HUDEP-2 (cell line): ENCODE results near the gene SYNE2.
"Not testable (repeated sequence)": the region's sequence is repeated elsewhere in the genome, so short reads cannot be mapped to it uniquely, and the experiment has no call there.

Experiments used
- DNase-seq, 76 experiments: peaks; one replicate each; lab custom pipeline; 2025; ENCODE audit not compliant: unreplicated experiment in 76 of 76; lab: John Stamatoyannopoulos, UW

SYNE2 gene, protein sequence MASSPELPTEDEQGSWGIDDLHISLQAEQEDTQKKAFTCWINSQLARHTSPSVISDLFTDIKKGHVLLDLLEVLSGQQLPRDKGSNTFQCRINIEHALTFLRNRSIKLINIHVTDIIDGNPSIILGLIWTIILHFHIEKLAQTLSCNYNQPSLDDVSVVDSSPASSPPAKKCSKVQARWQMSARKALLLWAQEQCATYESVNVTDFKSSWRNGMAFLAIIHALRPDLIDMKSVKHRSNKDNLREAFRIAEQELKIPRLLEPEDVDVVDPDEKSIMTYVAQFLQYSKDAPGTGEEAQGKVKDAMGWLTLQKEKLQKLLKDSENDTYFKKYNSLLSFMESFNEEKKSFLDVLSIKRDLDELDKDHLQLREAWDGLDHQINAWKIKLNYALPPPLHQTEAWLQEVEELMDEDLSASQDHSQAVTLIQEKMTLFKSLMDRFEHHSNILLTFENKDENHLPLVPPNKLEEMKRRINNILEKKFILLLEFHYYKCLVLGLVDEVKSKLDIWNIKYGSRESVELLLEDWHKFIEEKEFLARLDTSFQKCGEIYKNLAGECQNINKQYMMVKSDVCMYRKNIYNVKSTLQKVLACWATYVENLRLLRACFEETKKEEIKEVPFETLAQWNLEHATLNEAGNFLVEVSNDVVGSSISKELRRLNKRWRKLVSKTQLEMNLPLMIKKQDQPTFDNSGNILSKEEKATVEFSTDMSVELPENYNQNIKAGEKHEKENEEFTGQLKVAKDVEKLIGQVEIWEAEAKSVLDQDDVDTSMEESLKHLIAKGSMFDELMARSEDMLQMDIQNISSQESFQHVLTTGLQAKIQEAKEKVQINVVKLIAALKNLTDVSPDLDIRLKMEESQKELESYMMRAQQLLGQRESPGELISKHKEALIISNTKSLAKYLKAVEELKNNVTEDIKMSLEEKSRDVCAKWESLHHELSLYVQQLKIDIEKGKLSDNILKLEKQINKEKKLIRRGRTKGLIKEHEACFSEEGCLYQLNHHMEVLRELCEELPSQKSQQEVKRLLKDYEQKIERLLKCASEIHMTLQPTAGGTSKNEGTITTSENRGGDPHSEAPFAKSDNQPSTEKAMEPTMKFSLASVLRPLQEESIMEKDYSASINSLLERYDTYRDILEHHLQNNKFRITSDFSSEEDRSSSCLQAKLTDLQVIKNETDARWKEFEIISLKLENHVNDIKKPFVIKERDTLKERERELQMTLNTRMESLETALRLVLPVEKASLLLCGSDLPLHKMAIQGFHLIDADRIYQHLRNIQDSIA (N-terminal part only)

DNA sequence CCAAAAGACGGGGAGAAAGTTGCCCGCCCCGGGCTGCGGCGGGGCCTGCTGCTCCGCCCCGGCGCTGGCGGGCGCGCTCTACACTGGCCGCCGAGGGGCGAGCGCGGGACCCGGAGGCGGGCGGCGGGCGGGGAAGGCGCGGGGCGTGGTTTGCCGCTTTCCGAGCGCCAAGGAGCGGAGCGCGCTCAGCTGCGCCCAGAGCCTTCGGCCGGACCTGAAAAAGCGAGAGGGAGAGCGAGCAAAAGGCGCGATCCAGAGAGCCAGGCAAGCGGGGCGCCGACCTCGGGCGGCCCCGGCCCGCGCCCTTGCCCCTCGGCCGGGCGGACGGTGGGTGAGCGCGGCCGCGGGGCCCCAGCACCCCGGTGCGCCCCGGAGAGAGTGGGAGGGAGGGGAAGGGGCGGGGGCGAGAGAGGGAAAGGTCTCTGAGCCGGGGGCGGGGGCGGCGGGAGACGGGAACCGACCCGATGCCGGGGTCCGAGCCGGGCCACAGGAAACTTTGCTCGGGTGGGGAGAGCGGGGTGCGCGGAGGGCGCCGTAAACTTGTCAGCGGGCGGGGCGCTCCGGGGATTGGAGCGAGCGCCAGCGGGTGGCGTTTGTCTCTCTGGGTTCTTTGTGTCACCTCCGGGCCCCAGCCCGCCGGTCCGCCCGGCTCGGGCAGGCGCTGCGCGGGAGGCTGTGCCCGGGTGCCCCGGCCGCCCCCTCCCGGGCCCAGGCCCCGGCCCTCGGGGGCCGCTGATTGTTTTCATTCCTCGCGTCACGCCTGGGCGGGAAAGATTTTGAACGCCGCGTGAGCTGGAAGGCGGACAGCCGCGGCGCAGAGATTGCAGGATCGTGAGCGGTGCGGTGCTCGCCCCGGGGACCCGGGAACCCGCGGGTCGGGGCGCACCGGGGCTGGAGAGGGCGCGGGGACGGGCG, at the start of gene SYNE2:
SYNE2 (plus strand) TSS at position 188 of the 915 bp plus-strand sequence. CDS start 56,145 bp downstream, outside the sequence.
- DNase-seq, result peak in 53 of 76 experiments; percentile 1 to 67 (median 29)

DNA sequence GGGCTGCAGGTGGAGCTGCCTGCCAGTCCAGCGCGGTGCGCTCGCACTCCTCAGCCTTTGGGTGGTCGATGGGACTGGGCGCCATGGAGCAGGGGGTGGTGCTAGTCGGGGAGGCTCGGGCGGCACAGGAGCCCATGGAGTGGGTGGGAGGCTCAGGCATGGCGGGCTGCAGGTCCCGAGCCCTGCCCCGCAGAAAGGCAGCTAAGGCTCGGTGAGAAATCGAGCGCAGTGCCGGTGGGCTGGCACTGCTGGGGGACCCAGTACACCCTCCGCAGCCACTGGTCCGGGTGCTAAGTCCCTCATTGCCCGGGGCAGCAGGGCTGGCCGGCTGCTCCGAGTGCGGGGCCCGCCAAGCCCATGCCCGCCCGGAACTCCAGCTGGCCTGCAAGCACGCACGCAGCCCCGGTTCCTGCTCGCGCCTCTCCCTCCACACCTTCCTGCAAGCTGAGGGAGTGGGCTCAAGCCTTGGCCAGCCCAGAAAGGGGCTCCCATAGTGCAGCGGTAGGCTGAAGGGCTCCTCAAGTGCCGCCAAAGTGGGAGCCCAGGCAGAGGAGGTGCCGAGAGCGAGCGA, 49.5 kb upstream of the SYNE2 start:
- DNase-seq, result not testable (repeated sequence)

DNA sequence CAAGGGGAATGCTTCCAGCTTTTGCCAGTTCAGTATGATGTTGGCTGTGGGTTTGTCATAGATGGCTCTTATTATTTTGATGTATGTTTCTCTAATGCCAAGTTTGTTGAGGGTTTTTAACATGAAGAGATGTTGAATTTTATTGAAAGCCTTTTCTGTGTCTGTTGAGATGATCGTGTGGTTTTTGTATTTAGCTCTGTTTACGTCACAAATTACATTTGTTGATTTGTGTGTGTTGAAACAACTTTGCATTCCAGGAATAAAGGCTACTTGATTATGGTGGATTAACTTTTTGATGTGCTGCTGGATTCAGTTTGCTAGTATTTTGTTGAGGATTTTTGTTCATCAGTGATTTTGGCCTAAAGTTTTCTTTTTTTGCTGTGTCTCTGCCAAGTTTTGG, 46.7 kb upstream of the SYNE2 start:
- not testable (repeated sequence) for DNase-seq

DNA sequence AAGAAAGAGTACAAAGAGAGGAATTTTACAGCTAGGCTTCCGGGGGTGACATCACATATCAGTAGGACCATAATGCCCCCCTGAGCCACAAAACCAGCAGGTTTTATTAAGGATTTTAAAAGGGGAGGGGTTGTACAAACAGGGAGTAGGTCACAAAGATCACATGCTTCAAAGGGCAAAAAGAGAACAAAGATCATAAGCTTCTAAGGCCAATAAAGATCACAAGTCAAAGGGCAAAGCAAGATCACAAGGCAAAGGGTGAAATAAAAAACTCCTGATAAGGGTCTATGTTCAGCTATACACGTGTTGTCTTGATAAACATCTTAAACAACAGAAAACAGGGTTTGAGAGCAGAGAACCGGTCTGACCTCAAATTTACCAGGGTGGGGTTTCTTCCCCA, 41.1 kb upstream of the SYNE2 start:
- DNase-seq, result not testable (repeated sequence)

DNA sequence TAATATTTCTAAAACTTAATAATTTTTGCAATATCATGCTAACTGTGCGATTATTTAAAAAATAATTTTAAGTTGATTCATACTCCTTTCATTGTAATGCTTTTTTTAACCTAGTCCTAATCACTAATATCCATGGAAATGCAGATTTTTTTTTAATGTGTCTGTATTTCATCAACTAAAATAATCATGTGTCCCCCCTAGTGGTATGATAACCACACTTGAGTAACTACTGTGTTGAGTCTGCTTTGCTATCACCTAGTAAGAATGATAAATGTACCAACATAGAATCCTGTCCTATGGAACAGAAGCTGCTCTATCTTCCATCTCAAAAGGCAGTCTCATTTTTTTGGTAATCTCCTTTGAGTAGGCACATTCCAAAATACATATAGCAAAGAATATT, 19.1 kb upstream of the SYNE2 start:
- no peak for DNase-seq

DNA sequence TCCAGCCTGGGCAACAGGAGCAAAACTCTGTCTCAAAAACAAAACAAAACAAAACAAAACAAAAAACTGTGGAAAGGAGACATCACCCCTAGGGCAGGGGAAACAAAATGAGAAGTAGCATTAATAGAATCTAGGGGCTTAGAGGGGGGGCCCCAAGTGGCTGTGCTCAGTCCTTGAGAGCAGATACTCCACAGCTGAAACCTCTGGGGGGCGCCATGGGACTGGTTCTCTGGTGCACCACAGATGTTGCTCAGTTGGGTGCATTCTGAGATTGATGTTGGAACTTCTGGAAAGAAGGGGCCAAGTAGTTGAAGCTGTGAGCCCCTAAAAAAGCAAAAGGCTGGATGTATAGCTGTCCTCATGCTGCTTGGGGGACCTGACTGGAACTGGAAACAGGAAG, 11.8 kb upstream of the SYNE2 start:
- DNase-seq, result peak in 12 of 76 experiments; percentile 1 to 25 (median 6)

DNA sequence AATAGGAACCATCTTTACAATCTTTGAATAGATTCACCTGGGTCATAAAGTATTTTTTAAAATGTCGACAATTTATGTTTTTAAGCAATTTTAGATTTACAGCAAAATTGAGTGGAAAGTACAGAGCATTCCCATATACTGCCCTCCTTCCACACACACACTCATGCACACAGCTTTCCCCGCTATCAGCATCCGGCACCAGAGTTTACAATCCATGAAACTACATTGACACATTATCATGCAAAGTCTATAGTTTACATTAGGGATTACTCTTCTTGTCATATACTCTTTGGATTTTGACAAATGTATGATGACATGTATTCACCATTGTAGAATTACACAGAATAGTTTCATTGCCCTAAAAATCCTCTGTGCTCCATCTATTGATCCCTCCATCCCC, 9.0 kb upstream of the SYNE2 start:
- no peak for DNase-seq

DNA sequence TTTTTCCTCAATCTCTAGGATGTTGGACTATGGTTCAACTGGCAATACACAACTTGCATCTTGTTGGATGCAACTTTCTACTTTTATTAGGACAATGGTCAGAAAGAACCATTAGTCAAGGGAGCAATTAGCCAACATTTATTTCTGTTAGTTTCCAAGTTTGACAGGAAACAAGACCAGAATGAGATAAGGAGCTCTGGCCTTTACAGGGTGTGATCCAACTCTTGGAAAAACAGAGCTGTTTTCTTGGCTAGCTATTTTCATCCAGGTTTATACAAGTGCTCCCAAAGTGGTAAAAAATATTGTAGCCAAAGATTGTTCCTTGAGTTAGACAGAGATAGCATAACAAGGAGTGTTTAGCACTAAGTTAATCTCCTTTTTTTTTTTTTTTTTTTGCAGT, 3.9 kb upstream of the SYNE2 start:
- DNase-seq, result no peak

DNA sequence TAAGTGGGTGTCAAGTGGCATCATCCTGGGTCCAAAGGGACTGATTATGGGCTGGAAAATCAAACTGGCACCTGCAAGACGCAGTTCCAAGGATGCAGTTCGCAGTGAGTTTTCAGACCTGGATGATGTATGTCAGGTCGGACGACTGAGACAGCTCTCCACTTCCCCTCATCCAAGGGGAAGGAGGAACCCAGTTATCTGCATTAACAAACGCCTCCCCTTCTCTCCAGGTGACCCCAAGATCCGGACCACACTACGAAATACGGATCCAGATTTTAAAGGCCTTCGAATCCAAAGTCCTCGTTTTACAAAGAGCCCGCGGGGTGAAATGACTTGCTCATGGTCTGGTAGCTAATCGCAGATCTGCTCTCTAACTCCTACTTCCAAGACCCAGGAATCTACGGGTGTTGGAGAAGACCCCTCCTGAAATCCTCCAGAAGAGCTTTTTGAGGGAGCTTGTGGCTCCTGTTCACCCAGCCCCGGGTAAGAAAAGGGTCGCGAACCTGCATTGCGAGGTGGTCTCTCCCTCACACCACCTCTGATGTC, 460 bp upstream of the SYNE2 start:
- no peak for DNase-seq

DNA sequence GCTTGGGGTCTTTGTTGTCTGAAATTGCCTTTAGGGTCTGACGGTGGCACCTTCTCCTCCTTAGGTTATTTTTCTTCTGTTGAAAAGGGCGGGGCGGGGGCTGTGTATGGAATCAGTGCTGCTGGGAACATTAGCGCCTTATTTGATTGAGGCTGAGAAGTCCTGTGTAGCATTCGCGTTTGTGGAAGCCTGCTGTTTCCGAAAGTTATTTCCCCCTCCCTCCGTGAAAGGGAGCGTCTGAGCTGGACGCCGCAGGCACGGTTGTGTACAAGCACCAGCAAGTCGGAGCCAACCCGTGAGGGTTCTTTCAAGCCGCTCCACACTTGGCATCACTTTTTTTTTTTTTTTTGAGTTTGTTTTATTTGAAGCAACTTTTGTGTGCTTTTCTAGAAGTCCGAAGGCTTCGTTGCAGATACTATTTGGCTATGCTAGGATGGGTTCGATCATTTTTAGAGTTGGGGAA, 1.1 kb downstream of the SYNE2 start:
- DNase-seq, result peak in 1 of 76 experiments; percentile 2

DNA sequence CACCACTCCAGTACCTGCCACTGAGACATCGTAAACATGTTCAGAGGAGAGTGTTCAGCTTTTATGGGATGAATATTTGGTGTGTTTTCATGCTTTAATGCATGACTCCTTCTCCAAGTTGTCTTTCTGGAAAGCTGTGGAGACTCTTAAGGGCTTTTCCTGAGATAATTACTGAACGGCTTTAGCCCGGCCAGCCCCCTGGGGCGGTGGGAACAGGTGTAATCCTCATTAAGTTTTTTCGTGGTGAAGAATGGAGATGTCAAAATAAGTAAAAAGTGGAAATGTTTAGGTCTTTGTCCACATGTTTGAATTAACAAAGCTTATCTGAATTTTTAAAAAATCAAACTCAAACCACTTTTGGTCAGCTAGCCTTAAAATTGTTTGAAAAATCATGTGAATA, 1.5 kb downstream of the SYNE2 start:
- DNase-seq, result no peak

DNA sequence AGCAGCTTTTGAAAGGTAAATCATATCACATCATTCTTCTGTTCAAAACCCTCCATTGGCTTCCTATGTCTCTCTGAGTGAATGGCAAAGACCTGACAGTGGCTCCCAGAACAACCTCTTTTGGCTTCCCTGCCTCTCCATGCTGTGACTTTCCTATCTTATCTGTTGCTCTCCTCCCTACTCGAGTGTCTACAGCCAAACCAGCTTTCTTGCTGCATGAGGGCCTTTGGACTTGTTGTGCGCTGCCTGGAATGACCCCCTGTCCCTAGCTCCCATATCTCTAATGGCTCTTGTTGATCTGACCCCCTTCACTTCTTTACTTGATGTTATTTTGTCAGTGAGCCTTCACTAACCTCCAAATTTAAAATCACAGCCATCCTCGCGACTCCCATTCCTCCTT, 2.5 kb downstream of the SYNE2 start:
- no peak for DNase-seq

DNA sequence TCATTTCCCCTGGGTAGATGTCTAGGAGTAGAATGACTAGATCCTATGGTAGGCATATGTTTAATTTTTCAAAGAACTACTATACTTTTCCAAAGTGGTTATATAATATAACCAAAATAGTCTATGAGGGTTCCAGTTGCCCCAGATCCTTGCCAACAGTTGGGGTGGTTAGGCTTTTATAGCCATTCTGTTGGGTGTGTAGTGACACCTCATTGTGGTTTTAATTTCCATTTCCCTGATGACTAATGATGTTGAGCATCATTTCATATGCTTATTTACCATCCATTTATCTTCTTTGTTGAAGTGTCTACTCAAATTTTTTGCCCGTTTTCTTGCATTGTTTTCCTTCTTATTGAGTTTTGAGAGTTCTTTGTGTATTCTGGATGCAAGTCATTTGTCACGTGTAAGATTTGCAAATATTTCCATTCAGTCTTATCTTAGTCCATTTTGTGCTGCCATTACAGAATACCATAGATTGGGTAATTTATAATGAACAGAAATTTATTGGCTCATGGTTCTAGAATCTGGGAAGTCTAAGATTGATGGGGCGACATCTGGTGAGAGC, 4.7 kb downstream of the SYNE2 start:
- no peak for DNase-seq

DNA sequence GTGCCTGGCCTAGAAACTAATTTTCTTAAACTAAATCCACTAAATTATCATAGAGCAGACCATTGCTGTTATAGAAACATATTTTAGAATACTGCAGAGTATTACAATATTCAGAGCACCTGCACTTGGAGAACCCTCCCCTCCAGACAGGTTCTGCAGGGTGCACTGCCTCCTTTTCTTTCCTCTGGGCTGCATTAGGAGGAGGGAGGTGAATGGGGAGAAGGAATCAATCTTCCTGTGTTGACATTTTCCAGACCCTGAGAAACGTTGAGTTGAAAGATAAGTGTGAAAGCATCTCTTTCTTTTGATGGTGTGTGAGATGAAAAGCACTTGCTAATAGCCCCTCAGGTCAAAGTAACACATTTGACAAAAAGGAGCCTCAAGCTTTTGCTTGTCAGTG, 7.3 kb downstream of the SYNE2 start:
- DNase-seq, result no peak

DNA sequence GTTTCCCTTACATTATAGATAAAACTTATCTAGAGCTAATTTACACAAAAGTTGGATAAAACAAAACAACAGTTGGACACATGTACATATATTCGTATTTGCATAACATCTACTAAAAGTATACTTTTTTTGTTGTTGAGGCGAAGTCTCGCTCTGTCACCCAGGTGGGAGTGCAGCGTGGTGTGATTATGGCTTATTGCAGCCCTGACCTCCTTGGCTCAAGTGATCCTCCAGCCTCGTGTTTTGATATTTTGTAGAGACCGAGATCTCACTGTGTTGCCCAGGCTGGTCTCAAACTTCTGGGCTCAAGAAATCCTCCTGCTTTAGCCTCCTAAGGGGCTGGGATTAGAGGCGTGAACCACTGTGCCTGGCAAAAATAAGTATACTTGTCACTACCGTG, 9.4 kb downstream of the SYNE2 start:
- DNase-seq, result no peak

DNA sequence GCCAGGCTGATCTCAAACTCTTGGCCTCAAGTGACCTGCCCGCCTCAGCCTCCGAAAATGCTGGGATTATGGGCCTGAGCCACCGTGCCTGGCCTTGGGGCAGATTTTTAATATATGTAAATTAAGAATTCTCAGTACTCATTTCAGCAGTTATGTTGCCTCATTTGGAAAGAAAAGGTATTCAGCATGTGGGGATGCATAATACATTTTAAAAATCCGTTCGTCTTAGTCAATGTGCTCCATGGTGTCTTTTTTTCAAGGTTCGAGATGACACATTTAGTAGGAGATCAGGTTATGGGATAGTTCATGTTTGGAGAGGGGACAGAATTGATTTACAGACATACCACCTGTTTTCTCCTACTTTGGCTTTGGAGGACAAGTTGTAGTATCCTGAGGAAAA, 10.2 kb downstream of the SYNE2 start:
- DNase-seq, result no peak

DNA sequence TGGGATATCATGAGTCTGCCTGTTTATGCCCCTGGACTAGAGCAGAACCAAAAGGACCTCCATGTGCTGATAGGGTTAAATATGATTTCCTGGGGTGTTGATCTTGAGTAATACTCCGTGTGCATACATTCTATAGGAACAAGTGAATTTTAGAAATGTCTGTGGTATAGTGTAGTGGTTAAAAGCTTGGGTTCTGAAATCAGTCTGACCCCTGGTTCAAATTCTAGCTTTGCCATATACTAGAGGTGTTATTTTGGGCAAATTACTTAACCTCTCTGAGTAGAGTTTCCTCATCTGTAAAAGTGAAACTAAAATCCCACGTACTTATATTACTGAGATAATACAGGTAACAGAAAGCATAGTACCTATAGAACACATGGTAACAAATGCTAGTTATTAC, 12.0 kb downstream of the SYNE2 start:
- not testable (repeated sequence) for DNase-seq

DNA sequence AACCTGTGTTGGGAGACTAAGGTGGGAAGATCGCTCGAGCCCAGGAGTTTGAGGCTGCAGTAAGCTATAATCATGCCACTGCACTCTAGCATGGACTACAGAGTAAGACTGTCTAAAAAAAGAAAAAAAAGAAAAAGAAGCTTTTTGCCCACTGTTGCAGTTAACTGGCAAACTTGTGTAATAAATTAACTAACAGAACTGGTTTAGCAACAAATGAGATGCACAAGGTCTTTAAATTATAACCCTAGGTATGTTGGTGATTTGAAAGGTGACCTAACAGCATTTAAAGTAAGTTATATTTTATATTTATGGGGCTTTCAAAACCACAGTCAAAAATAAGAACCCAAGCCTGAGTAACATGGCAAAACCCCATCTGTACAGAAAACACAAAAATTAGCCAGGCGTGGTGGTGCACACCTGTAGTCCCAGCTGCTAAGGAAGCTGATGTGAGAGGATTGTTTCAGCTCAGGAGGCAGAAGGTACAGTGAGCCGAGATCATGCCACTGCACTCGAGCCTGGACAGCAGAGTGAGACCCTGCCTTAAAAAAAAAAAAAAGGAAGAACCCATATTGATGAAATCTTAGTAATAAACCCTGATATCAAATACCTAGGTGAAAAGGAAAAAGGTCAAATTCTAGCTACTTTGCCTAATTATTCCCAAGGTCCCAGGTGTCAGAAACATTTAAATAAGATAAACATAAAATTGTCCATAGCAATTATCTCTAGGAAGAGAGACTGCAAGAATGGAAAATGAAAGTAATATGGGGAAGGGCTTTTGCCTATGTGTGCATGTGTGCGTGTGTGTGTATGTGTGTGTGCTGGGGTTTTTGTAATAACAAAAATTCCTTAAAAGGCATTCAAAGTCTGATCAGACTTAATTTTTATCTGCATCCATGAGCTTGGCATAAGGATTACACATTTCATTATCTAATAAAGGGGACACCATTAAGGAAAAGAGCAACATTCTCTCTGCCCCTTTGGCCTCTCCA, 15.4 kb downstream of the SYNE2 start:
- no peak for DNase-seq
